Measurements from ENCODE around the gene MAP2K3. TPM values are rescaled to one million over a fixed set of nuclear protein-coding genes. Genes with fewer than 3 reads are reported as not detected.

Gene MAP2K3
- total RNA-seq, 2 experiments from 2014 or later = 122 to 123 TPM

DNA sequence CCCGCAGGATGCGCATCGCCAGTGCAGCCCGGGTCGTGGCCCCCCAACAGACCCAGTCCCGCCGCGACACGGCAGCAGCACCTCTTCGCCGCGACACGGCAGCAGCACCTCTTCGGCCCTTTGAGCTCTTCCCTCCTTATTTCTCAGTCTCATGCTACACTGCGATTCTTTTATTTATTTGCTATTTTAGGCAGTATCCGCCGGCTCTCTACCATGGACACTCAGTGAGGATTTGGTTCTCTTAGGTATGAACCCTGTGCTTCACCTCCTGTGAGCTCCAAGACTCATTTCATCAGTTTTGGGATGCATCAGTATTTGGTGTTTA lies 8.3 kb upstream of the MAP2K3 start:
- DNase-seq (no peak), ATAC-seq (no peak)
- CTCF ChIA-PET = interaction anchor here (0.9 to 3.1 kb wide), 11 partner anchors 8 to 236 kb away, joined by 3 to 34 read pairs (median 3); partner anchors contain the start of gene USP22
- Mint-ChIP-seq H3K4me1 (peaks cover 47% of the 10 kb centered on the region), H3K36me3 (ENCODE audit: low read depth) (no peaks in the 10 kb centered on the region), H3K9me3 (ENCODE audit: low read depth) (no peaks in the 10 kb centered on the region), H3K27me3 (no peaks in the 10 kb centered on the region), H3K27ac (peak overlapping the region; percentile 77), H3K4me3 (peak overlapping the region; percentile 66)
- intact Hi-C loops (cut with DNase I, micrococcal nuclease) = loop anchor here in 1 of 2 experiments (5.0 kb wide), 1 partner anchor 369 kb away; no protein-coding TSS in a partner anchor
- POLR2A ChIA-PET = interaction anchor here (1.2 kb wide), 1 partner anchor 11 kb away, joined by 6 read pairs; no protein-coding TSS in a partner anchor

DNA sequence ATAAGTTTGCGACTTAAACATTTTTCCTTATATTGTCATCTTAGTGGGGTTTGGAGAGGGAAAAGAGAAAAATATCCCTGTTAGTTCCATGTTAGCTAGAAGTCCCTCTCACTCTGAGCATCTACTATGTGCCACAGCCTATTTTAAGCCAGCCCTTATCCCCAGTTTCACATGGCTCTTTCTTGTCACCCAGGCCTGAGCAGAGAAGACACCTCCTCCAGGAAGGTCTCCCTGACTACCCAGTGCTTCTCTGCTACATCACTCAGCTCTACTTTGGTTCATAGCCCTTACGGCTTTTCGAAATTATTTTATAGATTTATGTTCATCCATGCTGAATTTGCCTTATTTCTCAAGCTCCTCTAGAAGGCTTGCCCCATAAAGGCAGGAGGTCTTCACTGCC lies 7.2 kb upstream of the MAP2K3 start:
- Mint-ChIP-seq H3K4me3 (no peak overlapping the region), H3K9me3 (ENCODE audit: low read depth) (no peaks in the 10 kb centered on the region), H3K27ac (no peak overlapping the region), H3K27me3 (no peaks in the 10 kb centered on the region), H3K4me1 (peaks cover 55% of the 10 kb centered on the region), H3K36me3 (ENCODE audit: low read depth) (no peaks in the 10 kb centered on the region)
- ATAC-seq (no peak), DNase-seq (no peak)
- ChIA-PET CTCF (interaction anchor here (0.7 to 3.1 kb wide), 8 partner anchors 9 to 235 kb away, joined by 3 to 34 read pairs (median 3); no protein-coding TSS in a partner anchor), POLR2A (no interaction called here)
- intact Hi-C loops (cut with DNase I, micrococcal nuclease) = loop anchor here in 1 of 2 experiments (5.0 kb wide), 1 partner anchor 370 kb away; no protein-coding TSS in a partner anchor

DNA sequence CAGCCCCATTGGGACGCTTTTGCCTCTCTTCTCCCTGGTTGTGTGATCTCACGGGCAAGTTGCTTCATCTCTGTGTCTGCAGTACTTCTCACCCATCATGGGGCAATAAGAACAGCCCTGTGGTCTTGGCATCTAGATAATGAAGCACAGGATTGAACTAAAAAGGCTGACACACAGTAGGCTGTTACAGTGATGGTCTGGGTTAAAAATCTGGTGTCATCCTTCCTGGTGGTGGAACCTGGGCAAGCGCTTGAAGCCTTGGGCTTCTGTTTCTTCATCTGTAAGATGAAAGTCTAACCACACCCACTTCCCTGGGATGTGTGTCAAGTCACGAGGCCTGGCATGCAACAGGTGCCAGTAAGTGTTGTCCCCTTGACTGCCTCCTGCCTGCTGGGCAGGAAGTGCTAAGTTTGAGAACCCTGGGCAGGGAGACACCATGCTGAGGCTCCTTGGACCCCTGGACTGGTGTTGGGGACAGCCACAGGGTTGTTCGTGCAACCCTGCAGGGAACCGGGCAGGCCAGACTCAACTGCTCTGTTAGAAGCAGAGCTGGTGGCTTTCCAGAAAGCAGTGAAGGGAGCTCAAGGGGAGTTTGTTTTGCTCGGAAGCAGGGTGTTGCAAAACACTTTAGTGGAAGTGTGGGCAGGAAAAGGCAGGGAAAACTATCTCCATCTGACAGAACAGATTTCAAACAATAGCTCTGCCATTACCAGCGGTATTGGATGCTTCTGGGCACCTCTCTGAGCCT lies 5.9 kb upstream of the MAP2K3 start:
- ChIA-PET POLR2A (no interaction called here), CTCF (interaction anchor here (0.6 to 2.0 kb wide), 11 partner anchors 10 to 237 kb away, joined by 3 to 14 read pairs (median 4); no protein-coding TSS in a partner anchor)
- Mint-ChIP-seq H3K27ac (peak overlapping the region; percentile 79), H3K4me3 (no peak overlapping the region), H3K9me3 (ENCODE audit: low read depth) (no peaks in the 10 kb centered on the region), H3K4me1 (peaks cover 64% of the 10 kb centered on the region), H3K36me3 (ENCODE audit: low read depth) (no peaks in the 10 kb centered on the region), H3K27me3 (no peaks in the 10 kb centered on the region)
- peak; percentile 68 for DNase-seq
- peak; percentile 24 for ATAC-seq
- intact Hi-C loops (cut with DNase I, micrococcal nuclease) = loop anchor here in 1 of 2 experiments (5.0 kb wide), 1 partner anchor 371 kb away; no protein-coding TSS in a partner anchor

DNA sequence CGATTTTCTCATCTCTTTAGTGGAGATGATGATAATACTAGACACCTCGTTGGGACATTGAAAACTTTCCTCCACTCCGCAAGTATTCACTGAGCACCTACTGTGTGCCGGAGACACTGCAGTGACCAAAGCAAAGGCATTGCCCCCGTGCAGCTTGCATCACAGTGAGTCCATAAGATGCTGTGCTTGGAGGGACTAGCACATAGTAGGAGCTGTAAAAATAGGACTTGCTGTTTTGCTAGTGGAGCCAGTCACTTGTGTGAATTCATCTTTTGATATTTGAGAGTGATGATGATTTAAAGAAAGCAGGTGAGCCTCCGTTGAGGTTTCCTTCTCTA lies 5.3 kb upstream of the MAP2K3 start:
- Mint-ChIP-seq H3K27me3 (no peaks in the 10 kb centered on the region), H3K9me3 (ENCODE audit: low read depth) (no peaks in the 10 kb centered on the region), H3K4me3 (no peak overlapping the region), H3K4me1 (peaks cover 64% of the 10 kb centered on the region), H3K36me3 (ENCODE audit: low read depth) (no peaks in the 10 kb centered on the region), H3K27ac (peak overlapping the region; percentile 79)
- ATAC-seq = no peak
- intact Hi-C loops (cut with DNase I, micrococcal nuclease) = loop anchor here in 1 of 2 experiments (5.0 kb wide), 1 partner anchor 372 kb away; no protein-coding TSS in a partner anchor
- ChIA-PET CTCF (interaction anchor here (0.5 to 2.0 kb wide), 17 partner anchors 9 to 237 kb away, joined by 3 to 14 read pairs (median 4); no protein-coding TSS in a partner anchor), POLR2A (no interaction called here)
- no peak for DNase-seq

DNA sequence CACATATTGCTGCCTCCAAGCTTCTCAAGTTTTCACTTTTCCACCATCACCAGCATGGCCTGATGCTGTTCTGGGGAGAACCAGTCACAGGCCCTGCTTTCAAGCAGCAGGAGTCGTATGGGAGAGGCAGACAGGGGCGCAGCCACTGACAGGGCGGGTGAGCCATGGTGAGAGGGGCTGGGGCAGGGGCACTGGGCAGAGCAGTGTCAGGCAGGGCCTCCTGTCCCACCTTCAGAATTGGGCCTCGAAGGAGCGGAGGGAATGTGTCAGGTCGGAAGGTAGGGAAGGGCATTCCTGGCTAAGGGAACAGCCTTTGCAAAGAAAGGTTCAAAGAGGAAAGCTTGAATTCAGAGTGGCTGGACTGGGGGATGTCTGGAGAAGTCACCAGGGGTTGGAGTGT lies 4.9 kb upstream of the MAP2K3 start:
- Mint-ChIP-seq H3K27me3 (no peaks in the 10 kb centered on the region), H3K4me3 (no peak overlapping the region), H3K9me3 (ENCODE audit: low read depth) (no peaks in the 10 kb centered on the region), H3K27ac (no peak overlapping the region), H3K4me1 (peaks cover 64% of the 10 kb centered on the region), H3K36me3 (ENCODE audit: low read depth) (no peaks in the 10 kb centered on the region)
- DNase-seq (no peak), ATAC-seq (no peak)
- intact Hi-C loops (cut with DNase I, micrococcal nuclease) = loop anchor here in 1 of 2 experiments (5.0 kb wide), 1 partner anchor 372 kb away; no protein-coding TSS in a partner anchor
- ChIA-PET CTCF (interaction anchor here (0.5 to 2.0 kb wide), 18 partner anchors 9 to 236 kb away, joined by 3 to 14 read pairs (median 4); no protein-coding TSS in a partner anchor), POLR2A (no interaction called here)

DNA sequence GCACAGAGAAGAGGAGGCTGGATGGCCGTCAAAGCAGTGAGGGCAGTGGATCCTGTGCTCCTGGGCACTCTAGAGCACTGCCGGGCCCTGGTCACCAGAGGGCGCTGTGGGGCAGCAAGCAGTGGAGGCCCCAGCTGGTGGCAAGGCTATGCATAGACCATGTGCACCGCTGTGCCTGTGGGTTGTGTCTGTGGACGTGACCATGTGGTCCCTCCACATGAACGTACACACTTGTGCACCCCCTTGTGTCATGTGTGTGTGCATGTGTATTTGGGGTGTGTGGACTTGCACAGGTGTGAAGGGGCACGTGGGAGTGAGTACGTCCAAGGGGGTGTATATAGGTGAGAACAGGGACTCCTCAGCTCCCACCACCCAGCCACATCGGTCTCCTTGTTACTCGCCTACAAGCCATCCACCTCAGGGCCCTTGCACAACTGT lies 4.4 kb upstream of the MAP2K3 start:
- ATAC-seq (peak; percentile 55), DNase-seq (peak; percentile 96)
- Mint-ChIP-seq H3K36me3 (ENCODE audit: low read depth) (peaks cover under 1% of the 10 kb centered on the region), H3K4me3 (no peak overlapping the region), H3K9me3 (ENCODE audit: low read depth) (no peaks in the 10 kb centered on the region), H3K27ac (peak overlapping the region; percentile 69), H3K4me1 (peaks cover 61% of the 10 kb centered on the region), H3K27me3 (no peaks in the 10 kb centered on the region)
- intact Hi-C loops (cut with DNase I, micrococcal nuclease) = loop anchor here (1.0 to 2.0 kb wide), 3 partner anchors 161 to 231 kb away; no protein-coding TSS in a partner anchor
- CTCF ChIA-PET = interaction anchor here (0.9 to 2.0 kb wide), 12 partner anchors 10 to 236 kb away, joined by 3 to 14 read pairs (median 4); no protein-coding TSS in a partner anchor
- POLR2A ChIA-PET = no interaction called here

DNA sequence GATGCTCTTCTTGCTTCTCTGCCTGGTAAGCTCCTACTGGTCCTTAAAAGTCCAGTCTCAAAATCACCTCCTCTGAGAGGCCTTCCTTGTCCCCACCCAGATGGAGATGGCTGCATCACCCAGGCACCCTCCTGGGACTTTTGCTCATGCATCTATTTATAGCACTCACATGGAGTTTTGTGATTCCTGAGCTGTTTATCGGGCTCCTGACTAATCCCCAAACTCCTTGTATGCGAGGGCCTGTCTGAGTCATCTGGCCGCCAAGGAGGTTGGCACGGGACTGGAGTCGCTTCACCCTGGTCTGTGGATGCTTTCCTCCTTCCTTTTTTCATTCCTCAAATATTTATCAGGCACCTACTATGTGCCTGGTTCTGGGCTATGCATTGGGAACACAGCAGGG lies 2.3 kb upstream of the MAP2K3 start:
- DNase-seq (peak; percentile 44), ATAC-seq (no peak)
- Mint-ChIP-seq H3K4me3 (no peak overlapping the region), H3K4me1 (peaks cover 58% of the 10 kb centered on the region), H3K27me3 (no peaks in the 10 kb centered on the region), H3K27ac (peak overlapping the region; percentile 45), H3K9me3 (ENCODE audit: low read depth) (no peaks in the 10 kb centered on the region), H3K36me3 (ENCODE audit: low read depth) (peaks cover 21% of the 10 kb centered on the region)
- ChIA-PET POLR2A (no interaction called here), CTCF (interaction anchor here (0.8 to 1.2 kb wide), 3 partner anchors 23 to 231 kb away, joined by 3 to 6 read pairs (median 3); no protein-coding TSS in a partner anchor)
- intact Hi-C loops (cut with DNase I, micrococcal nuclease) = no loop called here

DNA sequence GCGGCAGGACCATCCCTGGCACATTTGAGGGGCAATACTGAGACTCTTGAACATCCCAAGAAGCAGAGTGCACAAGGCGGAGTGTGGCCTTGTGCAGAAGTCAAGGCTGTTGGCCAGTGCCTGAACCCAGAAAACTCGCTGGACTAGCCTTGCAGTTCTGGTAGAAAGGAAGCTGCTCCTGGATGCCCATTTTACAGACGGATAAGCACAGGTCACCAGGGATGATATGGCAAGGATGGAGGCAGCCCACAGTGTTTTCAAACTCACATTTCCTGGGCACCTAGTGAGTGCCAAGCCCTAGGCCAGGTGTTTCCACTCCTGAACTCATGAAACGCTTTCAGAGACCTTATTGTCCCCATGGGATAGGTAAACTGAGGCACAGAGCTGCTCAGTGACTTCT lies 1.7 kb upstream of the MAP2K3 start:
- CTCF ChIA-PET = interaction anchor here (0.8 to 1.8 kb wide), 3 partner anchors 23 to 231 kb away, joined by 3 to 7 read pairs (median 3); no protein-coding TSS in a partner anchor
- peak overlapping the region; percentile 12 for H3K4me3 Mint-ChIP-seq
- intact Hi-C loops (cut with DNase I, micrococcal nuclease) = no loop called here
- H3K36me3 Mint-ChIP-seq (ENCODE audit: low read depth) = peaks cover 26% of the 10 kb centered on the region
- no peaks in the 10 kb centered on the region for H3K27me3 Mint-ChIP-seq
- peak; percentile 3 for DNase-seq
- no peaks in the 10 kb centered on the region for H3K9me3 Mint-ChIP-seq (ENCODE audit: low read depth)
- POLR2A ChIA-PET = no interaction called here
- H3K27ac Mint-ChIP-seq = no peak overlapping the region
- ATAC-seq = no peak
- H3K4me1 Mint-ChIP-seq = peaks cover 57% of the 10 kb centered on the region

DNA sequence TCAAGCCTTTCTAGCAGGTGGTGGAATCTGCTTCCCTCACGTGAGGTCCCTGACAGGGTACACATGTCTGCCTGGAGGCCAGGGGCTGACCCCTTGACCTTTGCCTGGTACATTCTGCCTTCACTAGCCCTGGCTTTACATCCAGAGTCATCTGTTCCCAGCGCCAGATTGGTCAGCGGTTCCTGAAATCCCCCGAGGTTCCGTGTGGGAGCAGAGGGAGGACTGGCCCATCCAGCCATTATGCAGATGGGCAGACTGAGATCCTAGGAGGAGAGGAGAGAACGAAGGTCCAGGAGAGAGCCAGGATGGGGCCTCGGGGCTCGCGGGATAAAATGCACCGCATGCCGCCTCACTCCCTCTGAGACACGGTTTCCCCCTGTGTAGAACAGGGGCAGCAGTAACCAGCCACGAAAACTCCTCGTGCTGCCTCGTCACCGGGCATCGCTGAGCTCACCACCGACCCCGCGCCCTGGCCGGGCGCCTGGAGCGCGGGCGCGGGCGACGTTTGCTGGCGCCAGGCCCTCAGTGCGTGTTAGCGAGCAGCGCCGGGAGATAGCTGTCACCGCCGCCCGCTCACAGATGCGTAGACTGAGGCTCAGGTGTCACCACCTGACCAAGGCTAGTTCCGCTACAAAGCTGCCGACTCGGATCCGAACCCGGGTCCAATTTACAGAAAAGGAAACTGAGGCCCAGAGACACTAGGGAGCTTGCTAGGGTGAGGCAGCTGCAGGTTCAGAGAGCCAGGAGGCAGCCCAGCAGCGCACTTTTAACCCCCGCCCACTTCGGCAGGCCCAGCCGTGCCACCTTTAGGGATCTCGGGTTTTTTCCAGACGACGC lies 811 bp upstream of the MAP2K3 start:
- ATAC-seq (peak; percentile 5), DNase-seq (peak; percentile 13)
- intact Hi-C loops (cut with DNase I, micrococcal nuclease) = loop anchor here (1.0 to 2.0 kb wide), 6 partner anchors 31 to 267 kb away; partner anchors contain the start of genes DHRS7B (in 1 of the 2), NATD1 (in 1 of the 2) and TMEM11 (in 1 of the 2)
- H3K27me3 Mint-ChIP-seq = no peaks in the 10 kb centered on the region
- H3K36me3 Mint-ChIP-seq (ENCODE audit: low read depth) = peaks cover 29% of the 10 kb centered on the region
- peak overlapping the region; percentile 98 for H3K4me3 Mint-ChIP-seq
- H3K27ac Mint-ChIP-seq = peak overlapping the region; percentile 81
- no peaks in the 10 kb centered on the region for H3K9me3 Mint-ChIP-seq (ENCODE audit: low read depth)
- peaks cover 56% of the 10 kb centered on the region for H3K4me1 Mint-ChIP-seq
- ChIA-PET POLR2A (no interaction called here), CTCF (interaction anchor here (0.6 to 1.8 kb wide), 5 partner anchors 8 to 230 kb away, joined by 3 to 7 read pairs (median 3); no protein-coding TSS in a partner anchor)

DNA sequence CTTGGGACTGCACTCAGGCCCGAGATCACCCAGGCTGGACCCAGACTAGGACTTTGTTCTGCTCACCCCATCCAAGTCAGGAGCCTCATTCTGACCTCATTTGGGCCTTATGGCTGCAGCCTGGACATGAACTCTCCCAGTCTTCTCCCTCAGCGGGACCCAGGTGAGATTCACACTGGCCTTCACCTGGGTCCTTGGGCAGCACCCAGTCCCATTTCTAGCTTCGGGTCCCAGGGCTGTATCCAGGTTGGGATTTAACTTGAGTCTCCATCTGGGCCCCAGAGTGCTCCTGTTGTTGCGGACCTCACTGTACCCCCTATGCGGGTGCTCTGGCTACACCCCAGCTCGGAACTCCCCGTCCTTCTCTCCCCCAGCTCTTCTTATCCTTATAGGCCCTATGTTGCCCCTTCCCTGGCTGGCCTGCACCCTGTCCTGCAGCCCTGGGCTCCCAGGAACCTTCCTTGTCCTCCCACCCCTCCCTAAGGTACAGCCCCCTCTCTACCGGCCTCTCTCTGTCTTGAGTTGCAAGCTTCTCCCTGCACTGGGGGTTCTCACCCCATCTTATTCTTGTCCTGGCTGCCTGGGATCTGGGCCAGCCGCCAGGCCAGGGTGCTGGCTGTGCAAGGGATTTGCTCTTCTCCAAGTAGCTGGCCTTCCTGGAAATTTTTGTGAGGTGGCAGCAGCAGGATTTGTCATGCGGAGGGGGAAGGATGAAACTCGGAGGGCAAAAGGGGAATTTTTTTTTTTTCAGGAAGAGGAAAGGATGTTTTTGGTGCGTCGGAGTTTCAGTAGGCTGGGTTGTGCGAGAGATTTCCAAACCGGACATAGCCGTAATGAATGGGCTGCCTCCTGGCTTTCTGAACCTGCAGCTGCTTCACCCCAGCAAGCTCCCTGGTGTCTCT lies 904 bp downstream of the MAP2K3 start:
- H3K27me3 Mint-ChIP-seq = no peaks in the 10 kb centered on the region
- no peak for ATAC-seq
- CTCF ChIA-PET = interaction anchor here (0.6 to 3.7 kb wide), 2 partner anchors 9 to 251 kb away, joined by 4 to 34 read pairs; no protein-coding TSS in a partner anchor
- peak; percentile 47 for DNase-seq
- H3K36me3 Mint-ChIP-seq (ENCODE audit: low read depth) = peaks cover 32% of the 10 kb centered on the region
- intact Hi-C loops (cut with DNase I, micrococcal nuclease) = loop anchor here (2.0 kb wide), 4 partner anchors 33 to 265 kb away; partner anchors contain the start of gene NATD1 (in 1 of the 2)
- peak overlapping the region; percentile 98 for H3K4me3 Mint-ChIP-seq
- peaks cover 55% of the 10 kb centered on the region for H3K4me1 Mint-ChIP-seq
- POLR2A ChIA-PET = interaction anchor here (0.6 to 1.1 kb wide), 3 partner anchors 160 to 242 kb away, joined by 3 to 7 read pairs (median 3); no protein-coding TSS in a partner anchor
- no peaks in the 10 kb centered on the region for H3K9me3 Mint-ChIP-seq (ENCODE audit: low read depth)
- peak overlapping the region; percentile 94 for H3K27ac Mint-ChIP-seq

Measured in activated CD4-positive, alpha-beta T cell treated with anti-CD3 and anti-CD28 coated beads for 36 hours (primary cell).